Measurements from ENCODE around the gene ANAPC2. TPM values are rescaled to one million over a fixed set of nuclear protein-coding genes. Genes with fewer than 3 reads are reported as not detected.
"Not testable (repeated sequence)": the region's sequence is repeated elsewhere in the genome, so short reads cannot be mapped to it uniquely, and the experiment has no call there.

Gene ANAPC2
- total RNA-seq, 1 donor from 2014 or later: 65.0 TPM

GRCh38 chr9:137136881-137137607 lies 51.3 kb downstream of the ANAPC2 start:
- Mint-ChIP-seq H3K9me3 (no peaks in the 10 kb centered on the region), H3K27ac (no peak overlapping the region), H3K27me3 (peaks cover 81% of the 10 kb centered on the region), H3K4me1 (ENCODE audit: unreplicated experiment) (no peaks in the 10 kb centered on the region), H3K4me3 (no peak overlapping the region), H3K36me3 (no peaks in the 10 kb centered on the region)
- no peak for DNase-seq (ENCODE audit: extremely low spot score, unreplicated experiment)
- no peak for TF ChIP-seq CTCF (conservative IDR thresholded peaks at IDR 0.05)

- Mint-ChIP-seq H3K27me3 (peaks cover 74% of the 10 kb centered on the region), H3K36me3 (no peaks in the 10 kb centered on the region), H3K27ac (no peak overlapping the region), H3K4me3 (no peak overlapping the region), H3K9me3 (no peaks in the 10 kb centered on the region), H3K4me1 (ENCODE audit: unreplicated experiment) (no peaks in the 10 kb centered on the region)
- DNase-seq (ENCODE audit: extremely low spot score, unreplicated experiment): no peak
- no peak for TF ChIP-seq CTCF (conservative IDR thresholded peaks at IDR 0.05)
Measured at GRCh38 chr9:137136261-137136880, 52.0 kb downstream of the ANAPC2 start.

- H3K27me3 Mint-ChIP-seq: peaks cover 66% of the 10 kb centered on the region
- not testable (repeated sequence) for H3K4me1 Mint-ChIP-seq (ENCODE audit: unreplicated experiment); H3K9me3 Mint-ChIP-seq; H3K27ac Mint-ChIP-seq; H3K4me3 Mint-ChIP-seq; H3K36me3 Mint-ChIP-seq; DNase-seq (ENCODE audit: extremely low spot score, unreplicated experiment)
Measured at GRCh38 chr9:137135154-137135553, 53.2 kb downstream of the ANAPC2 start.

- no peak overlapping the region for H3K27ac Mint-ChIP-seq
- no peak for TF ChIP-seq CTCF (conservative IDR thresholded peaks at IDR 0.05)
- DNase-seq (ENCODE audit: extremely low spot score, unreplicated experiment): no peak
- no peaks in the 10 kb centered on the region for H3K36me3 Mint-ChIP-seq
- H3K4me3 Mint-ChIP-seq: no peak overlapping the region
- H3K4me1 Mint-ChIP-seq (ENCODE audit: unreplicated experiment): no peaks in the 10 kb centered on the region
- no peaks in the 10 kb centered on the region for H3K9me3 Mint-ChIP-seq
- H3K27me3 Mint-ChIP-seq: peaks cover 57% of the 10 kb centered on the region
Measured at GRCh38 chr9:137134191-137134590, 54.2 kb downstream of the ANAPC2 start.

DNA sequence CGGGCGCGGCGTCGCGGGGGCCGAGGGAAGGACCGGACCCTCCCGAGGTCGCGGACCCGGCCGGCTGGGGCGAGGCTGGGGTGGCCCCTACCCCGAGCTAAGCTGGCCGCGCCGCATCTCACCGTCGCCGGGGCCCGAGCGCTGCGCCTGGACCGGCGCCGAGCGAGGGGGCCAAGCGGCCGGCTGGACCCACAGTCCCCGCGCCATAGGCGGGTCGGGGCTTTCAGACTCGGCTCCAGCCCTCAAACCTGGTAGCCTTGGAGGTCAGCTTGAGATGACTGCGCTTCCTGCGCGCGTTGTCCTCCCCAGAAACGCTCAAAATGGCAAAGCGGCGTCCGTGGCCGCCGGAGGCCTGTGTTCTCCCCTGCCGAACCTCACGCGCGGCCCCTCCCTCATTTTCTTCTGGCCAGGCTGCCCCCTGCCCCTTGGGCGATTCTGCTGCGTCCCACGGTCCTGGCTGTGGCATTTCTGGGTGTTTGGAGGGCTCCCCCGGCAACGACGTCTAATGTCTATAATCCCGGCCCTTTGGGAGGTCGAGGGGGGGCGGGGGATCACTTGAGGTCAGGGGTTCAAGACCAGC lies 58.1 kb downstream of the ANAPC2 start:
- H3K27ac Mint-ChIP-seq: peak overlapping the region; percentile 26
- TF ChIP-seq CTCF (conservative IDR thresholded peaks at IDR 0.05): no peak
- no peaks in the 10 kb centered on the region for H3K36me3 Mint-ChIP-seq
- peak overlapping the region; percentile 86 for H3K4me3 Mint-ChIP-seq
- H3K4me1 Mint-ChIP-seq (ENCODE audit: unreplicated experiment): peaks cover 21% of the 10 kb centered on the region
- no peaks in the 10 kb centered on the region for H3K9me3 Mint-ChIP-seq
- DNase-seq (ENCODE audit: extremely low spot score, unreplicated experiment): no peak
- H3K27me3 Mint-ChIP-seq: peaks cover 24% of the 10 kb centered on the region

All from type B pancreatic cell (in vitro differentiated cells).